NT2/D1 (cell line): ENCODE results near the gene MYOCOS.
"Not testable (repeated sequence)": the region's sequence is repeated elsewhere in the genome, so short reads cannot be mapped to it uniquely, and the experiment has no call there.

Experiments used
- SUZ12 ChIP-seq: IDR thresholded peaks from 2 replicates; pipeline ENCODE4 v1.6.1; 2011; ENCODE audit not compliant: insufficient read length, insufficient read depth; ENCODE audit errors: extremely low read depth
- ZNF274 ChIP-seq: IDR thresholded peaks from 2 replicates; pipeline ENCODE4 v1.6.1; 2011; ENCODE audit warnings: mild to moderate bottlenecking, low read depth, low read length

DNA sequence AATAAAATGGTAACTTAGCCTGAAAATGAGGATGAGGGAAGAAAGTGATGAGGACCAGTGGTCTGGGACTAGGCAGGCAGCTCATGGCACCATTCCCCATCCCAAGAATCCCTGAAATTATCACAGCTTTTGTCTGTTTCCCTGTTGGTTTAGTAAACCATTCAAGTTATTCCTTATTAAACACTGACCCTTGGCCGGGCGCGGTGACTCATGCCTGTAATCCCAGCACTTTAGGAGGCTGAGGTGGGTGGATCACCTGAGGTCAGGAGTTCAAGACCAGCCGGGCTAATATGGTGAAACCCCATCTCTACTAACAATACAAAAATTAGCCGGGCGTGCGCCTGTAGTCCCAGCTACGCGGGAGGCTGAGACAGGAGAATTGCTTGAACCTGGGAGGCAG is 34.2 kb downstream of the MYOCOS start:
- TF ChIP-seq SUZ12, ZNF274: not testable (repeated sequence)
